Activated CD4-positive, alpha-beta T cell treated with anti-CD3 and anti-CD28 coated beads, Interleukin-2, amount 50 U/mL, for 4 hours (primary cell): ENCODE data around the gene MAPK7.

ENCODE experiments used
- DNase-seq, 2 experiments: peaks; one replicate each; pipeline ENCODE4 v3.0.0-alpha.2; 2020

MAPK7 gene

GRCh38 chr17:19424934-19425868, 46.9 kb downstream of the MAPK7 start:
- no peak for DNase-seq

GRCh38 chr17:19426631-19427030, 48.3 kb downstream of the MAPK7 start:
- DNase-seq = no peak

DNA sequence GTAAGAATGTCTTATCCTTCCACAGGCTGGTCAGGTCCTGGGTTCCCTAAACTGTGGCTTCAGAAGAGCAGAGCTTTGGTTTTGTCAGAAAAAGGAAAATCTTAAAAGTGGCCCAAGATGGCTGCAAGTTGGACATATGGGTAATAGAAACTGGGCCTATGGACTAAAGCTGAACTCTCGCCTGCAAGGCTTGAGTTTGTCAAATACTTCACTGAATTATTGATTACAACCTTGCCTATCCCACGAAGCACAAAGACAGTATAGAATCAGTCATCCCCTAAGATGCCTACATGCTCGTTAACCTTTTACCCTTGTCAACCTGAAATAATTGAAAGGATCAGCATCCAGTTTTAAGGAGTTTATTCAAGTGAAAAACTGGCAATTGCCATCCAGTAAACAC, 53.4 kb downstream of the MAPK7 start:
- DNase-seq = no peak
